Measurements from ENCODE around the gene MORC2.

Gene MORC2

GRCh38 chr22:30876221-30876751 is 92.3 kb downstream of the MORC2 start:
- Histone ChIP-seq H3K27me3 (replicated peaks; ENCODE audit: control insufficient read depth, insufficient read depth, low read length, poor library complexity, severe bottlenecking) (no peaks in the 10 kb centered on the region), H3K9me3 (ENCODE audit: control insufficient read depth, low read length) (no peaks in the 10 kb centered on the region), H3K27ac (ENCODE audit: insufficient read depth, low read length, poor library complexity, severe bottlenecking) (no peak overlapping the region), H3K36me3 (ENCODE audit: control insufficient read depth, insufficient read depth, low read length) (no peaks in the 10 kb centered on the region), H3K4me1 (ENCODE audit: control insufficient read depth, insufficient read depth, low read length, poor library complexity, severe bottlenecking) (no peaks in the 10 kb centered on the region), H3K4me3 (ENCODE audit: insufficient read depth, low read depth, low read length, poor library complexity, severe bottlenecking) (no peak overlapping the region)
- no peak for DNase-seq

GRCh38 chr22:30875481-30876215 is 92.9 kb downstream of the MORC2 start:
- H3K27me3 ChIP-seq (replicated peaks; ENCODE audit: control insufficient read depth, insufficient read depth, low read length, poor library complexity, severe bottlenecking) = no peaks in the 10 kb centered on the region
- H3K36me3 ChIP-seq (ENCODE audit: control insufficient read depth, insufficient read depth, low read length) = no peaks in the 10 kb centered on the region
- H3K9me3 ChIP-seq (ENCODE audit: control insufficient read depth, low read length) = no peaks in the 10 kb centered on the region
- H3K4me3 ChIP-seq (ENCODE audit: insufficient read depth, low read depth, low read length, poor library complexity, severe bottlenecking) = no peak overlapping the region
- no peaks in the 10 kb centered on the region for H3K4me1 ChIP-seq (ENCODE audit: control insufficient read depth, insufficient read depth, low read length, poor library complexity, severe bottlenecking)
- H3K27ac ChIP-seq (ENCODE audit: insufficient read depth, low read length, poor library complexity, severe bottlenecking) = no peak overlapping the region
- no peak for DNase-seq

Data from effector memory CD4-positive, alpha-beta T cell (primary cell).